GM21381 (cell line): ENCODE results near the gene ARPC5.
"Not testable (repeated sequence)": the region's sequence is repeated elsewhere in the genome, so short reads cannot be mapped to it uniquely, and the experiment has no call there.

Experiments used
- ATAC-seq: cut with Tn5 transposase; IDR thresholded peaks from one replicate; pipeline ENCODE4 v1.9.1; 2021; ENCODE audit warnings: mild to moderate bottlenecking, moderate library complexity; ENCODE audit not compliant: unreplicated experiment

The ARPC5 gene

DNA sequence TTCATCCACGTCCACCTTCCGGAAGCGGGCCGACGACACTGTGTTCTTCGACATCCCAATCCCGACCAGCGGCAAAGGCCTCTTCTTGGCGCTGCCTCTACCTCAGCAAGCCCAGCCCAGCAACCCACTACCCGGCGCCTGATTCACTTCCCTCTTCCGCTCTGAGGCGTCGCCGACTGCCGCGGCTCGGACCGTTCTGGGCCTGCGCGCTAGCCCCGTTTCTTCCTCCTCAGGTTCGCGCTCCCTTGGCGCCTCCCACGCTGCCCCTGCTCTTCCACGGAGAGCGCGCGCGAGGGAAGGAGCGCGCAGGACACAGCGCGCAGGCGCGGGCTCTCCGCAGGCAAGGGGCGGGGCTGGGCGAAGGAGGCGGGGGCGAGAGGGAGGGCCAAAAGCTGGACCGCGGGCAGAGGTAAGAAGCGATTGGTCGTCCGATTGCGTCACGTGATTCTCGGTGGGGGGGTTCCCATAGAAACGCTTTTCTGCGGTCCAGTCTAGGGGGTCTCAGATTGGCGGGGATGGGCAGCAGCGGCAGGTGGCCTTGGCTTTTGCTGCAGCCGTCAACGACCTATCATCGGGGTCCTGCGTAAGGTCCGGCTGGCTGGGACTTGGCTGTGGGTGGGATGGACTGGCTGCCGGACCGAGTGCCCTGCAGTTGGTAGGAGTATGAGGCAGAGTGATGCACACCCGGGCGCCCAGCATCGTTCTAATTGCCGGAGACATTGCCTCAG is at the start of gene ARPC5:
ARPC5 (minus strand) TSS at position 178 of the 728 bp plus-strand sequence; CDS start at position 54, 124 bp downstream.
- ATAC-seq = peak; percentile 86

GRCh38 chr1:183685112-183685713 is 49.6 kb upstream of the ARPC5 start:
- ATAC-seq = no peak

- ATAC-seq = not testable (repeated sequence)
Measured at GRCh38 chr1:183679363-183679762, 43.8 kb upstream of the ARPC5 start.

DNA sequence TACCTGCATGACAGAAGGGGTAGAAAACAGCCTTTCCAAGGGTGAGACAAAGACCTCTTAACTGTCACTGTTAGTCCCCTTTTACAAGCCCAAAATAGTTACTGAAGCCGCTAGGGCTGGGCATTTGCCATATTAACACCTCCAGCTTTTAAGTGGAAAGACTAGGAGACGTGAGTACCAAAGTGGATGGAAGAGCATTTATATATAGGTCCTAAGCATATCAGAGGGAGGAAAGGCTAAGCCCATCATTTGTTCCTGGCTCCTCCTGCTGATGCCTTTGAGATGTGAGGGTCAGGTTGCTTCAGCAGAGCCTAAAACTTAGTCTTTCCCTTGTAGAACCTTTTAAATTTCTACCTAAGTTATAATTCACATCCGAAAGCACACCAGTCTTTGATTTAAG is 43.2 kb upstream of the ARPC5 start:
- no peak for ATAC-seq

GRCh38 chr1:183676586-183677189 is 41.1 kb upstream of the ARPC5 start:
- ATAC-seq = no peak

GRCh38 chr1:183675883-183676585 is 40.5 kb upstream of the ARPC5 start:
- no peak for ATAC-seq

DNA sequence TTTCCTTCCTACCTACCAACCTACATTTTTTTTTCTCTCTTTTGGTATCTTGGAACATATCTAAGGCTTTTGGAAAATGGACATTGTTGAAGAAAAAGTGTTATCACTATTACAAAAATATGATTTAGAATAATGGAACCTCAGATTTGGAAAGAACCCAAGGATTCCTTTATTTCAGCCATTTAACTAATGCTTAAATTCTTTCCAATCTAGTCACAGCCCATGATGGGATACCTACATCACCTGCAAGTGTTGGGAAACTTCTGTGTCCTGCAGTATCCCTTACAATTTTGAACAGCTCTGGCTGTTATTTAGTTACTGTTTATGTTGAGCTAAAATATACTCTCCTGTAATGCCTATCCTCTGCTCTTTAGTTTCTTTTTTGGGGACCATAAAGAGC is 39.8 kb upstream of the ARPC5 start:
- ATAC-seq = no peak

DNA sequence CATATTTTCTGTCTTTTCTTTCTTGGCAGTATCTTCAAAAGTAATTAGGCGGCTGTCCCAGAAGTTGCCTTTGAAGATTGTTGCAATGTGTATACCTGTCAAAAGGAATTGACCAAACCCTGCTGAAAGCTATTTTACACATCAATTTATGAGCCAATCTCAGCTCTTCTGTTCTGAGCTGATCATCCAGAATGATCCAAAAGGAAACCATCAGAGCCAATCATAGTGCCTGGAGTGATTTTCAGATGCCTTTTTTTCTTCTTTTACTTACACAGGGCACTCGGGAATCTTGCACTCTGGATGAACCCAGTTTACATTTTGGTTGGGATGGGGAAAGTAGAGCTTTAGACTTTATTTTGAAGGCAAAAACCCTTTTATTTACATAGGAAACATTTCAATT is 39.3 kb upstream of the ARPC5 start:
- no peak for ATAC-seq

- no peak for ATAC-seq
Measured at GRCh38 chr1:183674339-183674738, 38.8 kb upstream of the ARPC5 start.

GRCh38 chr1:183673605-183674323 is 38.2 kb upstream of the ARPC5 start:
- ATAC-seq = no peak

DNA sequence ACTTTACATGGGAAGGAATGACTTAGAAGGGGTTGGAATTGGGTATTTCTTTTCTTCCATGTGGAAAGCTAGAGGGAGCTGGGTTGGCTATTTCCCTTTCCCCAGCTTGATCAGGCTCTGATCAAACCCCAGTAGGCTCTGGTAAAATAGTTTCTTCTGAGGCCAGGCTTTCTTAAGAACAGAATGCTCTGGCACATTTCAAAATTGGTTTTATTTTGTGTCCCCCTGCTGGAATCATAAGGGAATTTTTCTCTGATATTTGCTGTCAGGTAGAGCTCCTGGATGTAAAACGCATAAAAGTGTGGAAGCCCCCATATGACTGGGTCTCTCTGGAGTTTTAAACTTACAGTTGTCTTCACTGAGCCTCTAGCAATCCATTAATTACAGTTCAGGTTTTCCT is 34.6 kb upstream of the ARPC5 start:
- no peak for ATAC-seq

GRCh38 chr1:183656355-183656754 is 20.8 kb upstream of the ARPC5 start:
- ATAC-seq = no peak

DNA sequence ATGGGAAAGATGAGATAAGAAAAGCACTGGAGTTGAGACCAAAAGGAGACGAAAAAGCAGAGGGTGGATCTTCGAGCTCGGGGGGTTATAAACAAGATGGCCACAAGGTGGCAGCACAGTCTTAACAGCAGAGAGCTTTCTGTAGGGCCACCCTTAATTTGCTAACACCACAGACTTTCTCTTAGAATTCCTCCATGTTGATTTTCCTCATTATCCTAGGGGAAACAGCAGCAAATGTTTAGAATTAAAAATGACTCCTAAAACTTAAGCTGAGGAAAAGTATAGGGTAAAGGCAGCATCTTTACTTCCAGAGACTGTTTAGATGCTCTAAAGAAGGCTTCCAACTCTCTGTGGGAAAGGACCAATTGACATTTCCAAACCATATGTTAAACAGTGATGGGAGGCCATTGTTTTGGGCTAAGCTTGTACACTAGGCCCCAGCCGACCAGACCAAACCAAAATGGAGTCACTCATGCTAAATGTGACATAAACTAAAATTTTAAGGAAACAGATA is 20.0 kb upstream of the ARPC5 start:
- no peak for ATAC-seq

GRCh38 chr1:183654706-183655105 is 19.1 kb upstream of the ARPC5 start:
- no peak for ATAC-seq

GRCh38 chr1:183653876-183654451 is 18.4 kb upstream of the ARPC5 start:
- ATAC-seq = peak; percentile 52

- ATAC-seq = no peak
Measured at GRCh38 chr1:183653462-183653794, 17.8 kb upstream of the ARPC5 start.

DNA sequence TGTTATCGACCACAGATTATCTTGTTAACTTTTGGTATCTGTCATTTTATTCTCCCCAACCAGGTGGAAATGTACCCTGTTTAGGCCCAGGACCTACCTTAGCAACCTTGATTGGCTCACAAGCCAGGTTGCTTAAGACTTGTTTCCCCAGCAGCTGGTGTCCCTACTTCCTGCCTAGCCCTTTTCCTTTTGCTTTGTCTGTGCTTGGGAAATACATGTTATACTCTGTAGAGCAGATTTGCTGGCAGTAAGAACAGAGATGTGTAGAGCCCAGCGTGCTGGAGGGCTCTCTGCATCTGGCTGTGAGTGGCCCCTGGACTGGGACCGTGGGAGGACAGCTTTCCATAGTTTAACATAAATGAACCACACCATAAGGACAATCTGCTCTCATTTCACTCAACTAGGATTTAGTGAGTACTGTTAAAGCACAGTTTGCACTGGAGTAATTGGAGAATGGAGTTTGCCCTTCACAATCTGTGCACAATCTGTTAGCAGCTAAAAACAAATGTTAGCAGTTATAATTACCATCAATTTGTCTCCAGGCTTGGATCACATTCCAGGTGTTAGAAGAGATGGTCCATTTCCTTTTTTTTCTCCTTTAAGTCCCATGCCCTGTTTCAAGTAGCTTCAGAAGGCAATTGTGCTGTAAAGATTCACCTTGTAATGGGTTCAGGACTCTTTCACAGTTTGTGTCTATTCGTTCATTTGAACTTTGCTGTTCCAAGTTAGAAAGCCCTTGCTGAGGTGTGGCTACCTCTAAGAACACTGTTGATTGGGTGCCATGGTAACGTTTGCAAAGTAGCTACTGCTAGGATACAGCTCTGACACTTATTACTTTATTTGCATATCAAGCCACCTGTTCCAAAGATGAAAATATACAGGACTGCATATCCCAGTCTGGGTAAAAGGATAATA is 17.2 kb upstream of the ARPC5 start, which contains the start of gene APOBEC4:
APOBEC4 (minus strand) TSS at position 770 of the 915 bp plus-strand sequence. CDS start 4,535 bp downstream, outside the sequence.
- ATAC-seq = peak; percentile 26

- peak; percentile 46 for ATAC-seq
Measured at GRCh38 chr1:183652107-183652506, 16.5 kb upstream of the ARPC5 start.

DNA sequence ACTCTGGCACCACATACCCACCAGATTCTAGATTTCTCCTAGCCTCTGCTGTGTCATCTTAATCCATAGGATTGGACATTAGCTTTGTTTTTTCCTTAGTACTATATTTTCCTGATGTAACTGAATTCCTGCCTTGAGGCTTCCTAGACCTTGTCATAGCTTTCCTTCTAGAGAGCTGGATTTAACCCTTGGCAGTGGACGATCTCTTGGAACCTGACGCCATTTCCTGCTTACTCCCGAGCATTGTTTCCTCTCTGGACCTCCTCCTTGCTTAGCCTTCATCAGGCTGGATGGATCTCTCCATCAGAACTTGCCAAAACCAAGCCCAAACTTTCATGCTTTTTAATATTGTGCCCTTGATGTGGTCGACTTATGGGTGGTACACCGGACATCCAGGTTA is 16.0 kb upstream of the ARPC5 start:
- ATAC-seq = no peak
